DMS79 (cell line): Measurements from ENCODE around the gene BCDIN3D.
"Not testable (repeated sequence)": the region's sequence is repeated elsewhere in the genome, so short reads cannot be mapped to it uniquely, and the experiment has no call there.

Experiments used
- DNase-seq: peaks from one replicate; lab custom pipeline; 2025; lab: John Stamatoyannopoulos, UW

The BCDIN3D gene

GRCh38 chr12:49855890-49856289 lies 13.0 kb upstream of the BCDIN3D start:
- not testable (repeated sequence) for DNase-seq

- DNase-seq, result no peak
Measured at GRCh38 chr12:49854976-49855375, 12.1 kb upstream of the BCDIN3D start.

DNA sequence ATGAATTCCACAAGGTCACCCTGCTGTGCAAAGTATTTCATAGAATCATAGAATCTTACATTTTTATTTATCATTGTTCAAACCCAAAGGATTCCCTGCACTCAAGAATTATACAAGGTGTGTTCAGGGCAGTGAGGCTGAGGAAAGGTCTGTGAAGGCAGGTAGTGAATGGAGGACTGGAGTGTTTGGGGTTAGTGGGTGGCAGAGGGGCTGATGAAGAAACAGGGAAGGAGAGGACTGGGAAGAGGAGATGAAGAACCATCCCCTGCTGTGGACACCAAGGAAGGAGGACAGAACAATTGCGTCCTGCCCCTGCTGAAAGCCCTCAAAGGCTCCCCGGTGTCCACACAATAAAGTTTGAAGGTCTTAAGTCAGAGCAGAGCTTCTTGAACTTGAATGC lies 10.8 kb upstream of the BCDIN3D start:
- no peak for DNase-seq

GRCh38 chr12:49847161-49847560 lies 4.3 kb upstream of the BCDIN3D start:
- DNase-seq, result no peak

DNA sequence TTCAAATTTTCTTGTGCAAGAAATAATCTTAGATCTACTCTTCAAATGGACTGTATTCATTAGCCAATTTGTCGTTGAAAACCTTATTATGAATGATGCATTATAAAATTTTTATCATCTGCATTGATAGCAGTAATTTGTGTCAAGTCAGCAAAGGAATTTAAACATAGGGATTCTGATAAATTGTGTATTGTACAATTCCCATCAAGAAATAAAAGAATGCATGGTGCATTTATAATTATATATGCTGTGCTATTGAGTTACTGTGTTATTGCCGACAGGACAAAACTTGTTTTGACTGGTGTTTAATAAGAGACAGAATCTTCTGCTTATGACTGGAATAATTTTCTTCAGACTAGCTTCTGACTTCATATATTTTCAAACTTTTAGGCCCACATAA lies 3.1 kb upstream of the BCDIN3D start:
- no peak for DNase-seq

- DNase-seq, result no peak
Measured at GRCh38 chr12:49843876-49844437, 1.1 kb upstream of the BCDIN3D start.

DNA sequence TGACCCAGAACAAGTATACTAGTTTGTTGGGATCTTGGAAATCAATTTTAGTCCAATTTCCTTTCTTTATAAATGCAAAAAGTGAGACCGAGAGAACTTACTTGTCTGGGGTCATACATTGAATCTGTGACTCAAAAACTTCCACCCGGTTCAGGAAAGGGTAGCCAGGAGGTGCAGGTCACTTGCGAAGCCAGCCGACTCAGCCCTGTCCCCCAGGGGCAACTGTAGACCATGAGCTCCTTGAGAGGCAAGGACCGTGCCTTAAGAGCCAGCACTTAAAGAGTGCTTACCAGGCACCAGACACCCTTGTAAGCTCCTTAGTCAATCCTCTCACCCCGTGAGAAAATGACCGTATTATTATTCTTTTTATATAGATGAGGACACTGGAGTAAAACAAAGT lies 505 bp upstream of the BCDIN3D start:
- peak; percentile 84 for DNase-seq

GRCh38 chr12:49838973-49839633 lies 3.8 kb downstream of the BCDIN3D start:
- peak; percentile 10 for DNase-seq

DNA sequence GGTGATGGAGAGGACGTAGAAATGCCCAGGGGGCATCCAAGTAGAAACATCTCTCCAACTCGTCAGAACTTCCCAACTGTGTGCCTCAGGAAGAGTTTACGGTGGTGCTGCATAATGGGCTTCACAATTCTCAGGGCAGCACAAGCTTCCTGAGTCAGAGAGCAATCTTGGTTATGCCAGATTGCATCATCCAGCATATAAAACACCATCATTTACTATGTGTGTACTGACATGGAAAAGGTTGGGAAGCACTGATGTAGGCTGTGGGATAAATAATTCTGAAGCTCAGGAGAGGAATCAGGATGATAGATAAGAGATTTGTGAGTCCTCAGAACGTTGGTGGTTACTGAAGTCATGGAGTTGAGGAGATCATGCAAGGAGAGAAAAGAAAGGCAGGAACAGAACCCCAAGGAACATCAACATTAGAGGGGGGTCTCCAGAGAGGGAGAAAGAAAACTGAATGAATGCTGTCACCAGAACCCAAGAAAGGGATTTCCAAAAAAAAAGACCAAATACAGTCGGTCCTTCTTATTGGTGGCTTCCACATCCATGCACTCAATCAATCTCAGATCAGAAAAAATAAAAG lies 10.0 kb downstream of the BCDIN3D start:
- DNase-seq, result no peak

- no peak for DNase-seq
Measured at GRCh38 chr12:49831717-49832116, 11.2 kb downstream of the BCDIN3D start.

- peak; percentile 87 for DNase-seq
Measured at GRCh38 chr12:49828133-49829091, 14.5 kb downstream of the BCDIN3D start, which contains the start of gene NCKAP5L. NCKAP5L (minus strand) TSS chr12:49828413; CDS start chr12:49804044, 24,369 bp downstream.

DNA sequence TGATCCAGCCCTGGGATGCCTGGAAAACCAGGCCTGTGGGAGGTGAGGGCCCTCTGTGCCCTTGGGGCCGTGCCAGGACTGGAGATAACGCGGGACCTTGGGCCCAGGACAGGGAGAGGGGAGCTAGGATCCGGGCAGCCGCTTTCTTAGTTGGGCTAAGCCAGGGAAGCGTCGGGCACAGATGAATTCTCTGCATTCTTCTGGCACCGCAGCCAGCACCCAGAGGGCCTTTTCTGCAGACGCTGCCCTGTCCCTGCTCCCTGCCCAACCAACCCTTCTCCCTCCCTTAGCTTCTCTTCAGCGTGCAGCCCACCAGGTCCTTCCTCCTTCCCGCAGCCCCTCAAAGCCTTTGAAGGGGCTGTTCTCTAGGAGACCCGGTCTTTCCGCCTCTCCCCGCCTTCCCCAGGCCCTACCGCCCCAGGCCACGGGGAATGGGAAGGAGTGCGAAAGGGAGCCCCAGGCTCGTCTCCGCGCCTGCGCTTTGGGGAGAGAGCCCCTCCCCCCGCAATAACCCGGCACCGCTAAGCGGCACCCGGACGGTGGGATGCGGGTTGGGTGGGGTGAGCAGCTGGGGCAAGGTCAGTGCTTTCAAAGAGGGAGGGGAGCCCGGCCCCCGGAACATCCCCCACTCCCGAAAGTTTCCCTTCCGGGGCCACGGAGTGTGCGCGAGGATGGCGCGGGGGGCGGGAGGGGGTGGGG lies 15.4 kb downstream of the BCDIN3D start:
- DNase-seq, result peak; percentile 22

GRCh38 chr12:49827051-49827400 lies 15.9 kb downstream of the BCDIN3D start:
- DNase-seq, result no peak

- no peak for DNase-seq
Measured at GRCh38 chr12:49825971-49826421, 16.9 kb downstream of the BCDIN3D start.

GRCh38 chr12:49825360-49825970 lies 17.4 kb downstream of the BCDIN3D start:
- no peak for DNase-seq

GRCh38 chr12:49824895-49825294 lies 18.0 kb downstream of the BCDIN3D start:
- no peak for DNase-seq

DNA sequence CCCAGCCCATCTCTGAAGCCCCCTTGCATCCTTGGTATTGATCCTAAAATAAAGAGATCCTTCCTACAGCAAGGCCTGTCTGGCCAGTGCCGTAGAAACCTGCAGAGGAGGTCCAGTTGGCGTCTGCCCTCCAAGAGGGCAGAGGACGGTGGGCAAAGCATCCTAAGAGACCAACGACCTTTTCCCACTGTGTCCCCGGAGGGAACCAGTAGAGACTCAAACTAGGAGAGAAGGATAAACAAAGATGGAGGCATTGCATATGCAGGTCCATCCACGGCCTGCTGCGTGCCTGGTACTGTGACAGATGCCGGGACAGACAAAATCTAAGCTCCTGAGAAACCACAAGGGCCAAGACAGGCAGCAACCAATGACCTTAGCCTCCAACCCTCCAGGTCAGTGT lies 18.5 kb downstream of the BCDIN3D start:
- no peak for DNase-seq

DNA sequence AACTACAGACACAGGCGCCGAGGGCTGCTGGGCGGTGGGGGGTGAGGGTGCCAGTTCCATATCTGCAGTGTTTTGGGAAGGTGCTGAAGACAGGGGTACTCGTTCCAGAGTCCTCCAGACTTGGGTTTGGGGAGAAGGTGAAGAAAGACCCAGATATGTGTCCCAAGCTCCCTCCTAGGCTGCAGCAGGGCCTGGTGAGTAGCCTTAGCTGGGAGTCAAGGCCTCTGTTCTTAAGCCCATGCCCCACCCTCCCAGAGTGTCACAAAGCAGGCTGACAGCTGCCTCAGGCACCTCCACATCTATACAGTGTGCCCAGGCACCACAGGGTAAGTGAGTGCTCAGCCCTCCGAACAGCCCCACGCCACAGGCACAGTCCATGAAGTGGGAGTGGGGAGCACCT lies 19.0 kb downstream of the BCDIN3D start:
- DNase-seq, result no peak

DNA sequence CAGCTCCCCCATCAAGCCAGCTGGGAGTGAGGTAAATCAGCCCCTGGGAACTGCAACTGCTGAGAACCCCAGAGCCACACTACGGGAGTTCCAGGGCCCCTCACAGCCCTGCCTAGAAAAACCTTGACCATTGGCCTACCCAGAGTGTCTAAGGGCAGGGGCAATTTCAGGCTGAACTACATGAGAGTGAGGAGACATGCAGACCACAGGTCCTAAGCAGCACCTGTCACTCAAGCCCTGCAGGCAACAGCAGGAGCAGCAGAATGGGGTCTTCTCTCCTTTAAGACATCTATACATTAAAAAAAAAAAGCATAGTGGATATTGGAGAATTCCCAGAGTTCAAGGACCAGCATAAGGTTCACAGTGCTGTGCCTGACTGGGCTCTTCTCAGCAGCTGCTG lies 19.6 kb downstream of the BCDIN3D start:
- DNase-seq, result no peak

DNA sequence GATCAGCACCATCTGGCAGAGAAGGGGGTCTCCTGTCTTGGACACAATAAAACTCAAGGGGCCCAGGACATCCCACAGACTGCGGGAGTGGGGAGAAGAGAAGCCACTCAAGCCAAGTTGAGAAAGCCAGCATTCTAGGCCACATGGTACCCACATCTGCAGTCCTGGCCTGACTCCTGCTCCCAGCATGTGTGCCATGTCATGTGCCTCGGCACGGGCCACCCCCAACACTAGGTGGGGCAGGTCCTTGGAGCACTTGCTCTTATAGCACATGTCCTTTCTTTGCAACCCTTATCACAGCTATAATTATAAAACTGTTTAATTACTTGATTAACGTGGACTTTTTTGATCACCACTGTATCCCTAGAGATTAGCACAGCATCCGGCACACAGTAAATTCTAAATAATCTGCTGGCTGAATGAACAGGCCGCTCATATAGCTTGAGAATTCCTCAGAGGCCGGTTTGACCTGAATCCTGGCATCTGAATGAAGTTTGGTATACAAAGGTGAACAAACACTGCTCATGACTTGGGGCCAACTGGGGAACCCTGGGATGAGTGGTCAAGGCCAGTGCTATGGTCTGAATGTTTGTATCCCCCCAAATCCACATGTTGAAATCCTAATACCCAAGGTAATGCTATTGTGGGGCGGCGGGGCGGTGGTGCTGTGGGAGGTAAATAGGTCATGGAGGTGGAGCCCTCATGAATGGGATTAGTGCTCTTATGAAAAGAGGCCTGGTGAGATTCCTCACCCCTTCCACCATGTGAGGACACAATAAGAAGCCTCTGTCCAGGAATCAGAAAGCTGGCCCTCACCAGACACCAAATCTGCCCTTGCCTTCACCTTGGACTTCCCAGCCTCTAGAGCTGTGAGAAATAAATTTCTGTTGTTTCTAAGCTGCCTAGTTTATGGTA lies 21.3 kb downstream of the BCDIN3D start:
- DNase-seq, result no peak
